PC-9 (cell line): ENCODE data around the gene AGAP1. TPM values are rescaled to one million over a fixed set of nuclear protein-coding genes. Genes with fewer than 3 reads are reported as not detected.

Experiments used
- BruUV-seq: library from RNA; stranded (reverse); fragments of 400-500 nt; replicated peaks from 2 replicates; lab custom pipeline; 2021; lab: Mats Ljungman, UMichigan
- CTCF ChIA-PET: fragments of 300-600 bp; sonication (Branson Sonifier 250); formaldehyde crosslinking; loops from one replicate; lab custom pipeline; 2022; ENCODE audit warnings: antibody characterized with exemption; lab: Charles Lee
- POLR2A ChIA-PET: fragments of 300-600 bp; sonication (Branson Sonifier 250); formaldehyde crosslinking; loops from one replicate; lab custom pipeline; 2022; ENCODE audit warnings: antibody characterized with exemption; ENCODE audit not compliant: unreplicated experiment; lab: Charles Lee
- DNase-seq, 2 experiments: peaks; one replicate each; pipeline versions ENCODE4 v3.0.0 to v3.0.0-alpha.2; 2015 to 2022; ENCODE audit warnings: mixed read lengths in 1 of 2
- H2AFZ ChIP-seq: fragments of 200-600 bp; sonication (generic); 2 replicates; pipeline ENCODE4 v1.8.1; 2017; ENCODE audit warnings: antibody characterized with exemption
- H3F3A ChIP-seq: fragments of 200-600 bp; sonication (generic); 2 replicates; pipeline ENCODE4 v1.8.1; 2017; ENCODE audit warnings: antibody characterized with exemption, mild to moderate bottlenecking, low read depth; ENCODE audit not compliant: insufficient read depth
- H3K27ac ChIP-seq: fragments of 200-600 bp; sonication (generic); 2 replicates; pipeline ENCODE4 v1.6.1; 2016; ENCODE audit warnings: mixed run types
- H3K27me3 ChIP-seq: fragments of 200-600 bp; sonication (generic); 2 replicates; pipeline ENCODE4 v1.6.1; 2016; ENCODE audit warnings: low read depth, mixed run types; ENCODE audit not compliant: insufficient read depth
- H3K36me3 ChIP-seq: fragments of 200-600 bp; sonication (generic); 2 replicates; pipeline ENCODE4 v1.6.1; 2016; ENCODE audit warnings: low read depth, mixed run types
- H3K4me1 ChIP-seq: fragments of 200-600 bp; sonication (generic); replicated peaks from 2 replicates; pipeline ENCODE4 v1.6.1; 2016; ENCODE audit warnings: mixed run types; ENCODE audit not compliant: insufficient read depth
- H3K4me2 ChIP-seq: fragments of 200-600 bp; sonication (generic); 2 replicates; pipeline ENCODE4 v1.6.1; 2017; ENCODE audit warnings: mixed run types
- H3K4me3 ChIP-seq: fragments of 200-600 bp; sonication (generic); 2 replicates; pipeline ENCODE4 v1.6.1; 2016; ENCODE audit warnings: mixed run types
- H3K79me2 ChIP-seq: fragments of 200-600 bp; sonication (generic); 2 replicates; pipeline ENCODE4 v1.6.1; 2017; ENCODE audit warnings: low read depth, mixed run types
- H3K9me2 ChIP-seq: fragments of 200-600 bp; sonication (generic); 2 replicates; pipeline ENCODE4 v1.8.1; 2017; ENCODE audit warnings: mild to moderate bottlenecking; ENCODE audit not compliant: insufficient read depth
- H3K9me3 ChIP-seq: fragments of 200-600 bp; sonication (generic); 2 replicates; pipeline ENCODE4 v1.8.1; 2016; ENCODE audit warnings: low read depth; ENCODE audit not compliant: insufficient read depth
- H4K20me1 ChIP-seq: fragments of 200-600 bp; sonication (generic); 2 replicates; pipeline ENCODE4 v1.8.1; 2017; ENCODE audit not compliant: insufficient read depth
- EZH2 ChIP-seq: fragments of 200-600 bp; sonication (generic); IDR thresholded peaks from 2 replicates; pipeline ENCODE4 v1.8.0; 2017; ENCODE audit warnings: antibody characterized with exemption, low read depth
- intact Hi-C: fragments of 100-400 bp; cut with micrococcal nuclease; formaldehyde crosslinking; loops from one replicate; pipeline ENCODE4 v1.10.0; 2022; ENCODE audit not compliant: unreplicated experiment
- total RNA-seq: library from RNA; stranded (reverse); gene quantifications from 2 replicates; pipeline ENCODE4 v1.2.3, GENCODE V29; 2021
- TF ChIP-seq, protein P1 (sequence below): fragments of 200-600 bp; sonication (generic); conservative IDR thresholded peaks from 2 replicates; pipeline ENCODE4 v1.6.1; 2017; ENCODE audit warnings: mixed run types, antibody characterized with exemption, mild to moderate bottlenecking, moderate library complexity

Gene AGAP1
- total RNA-seq, 1 experiment from 2014 or later, result 91.4 TPM

DNA sequence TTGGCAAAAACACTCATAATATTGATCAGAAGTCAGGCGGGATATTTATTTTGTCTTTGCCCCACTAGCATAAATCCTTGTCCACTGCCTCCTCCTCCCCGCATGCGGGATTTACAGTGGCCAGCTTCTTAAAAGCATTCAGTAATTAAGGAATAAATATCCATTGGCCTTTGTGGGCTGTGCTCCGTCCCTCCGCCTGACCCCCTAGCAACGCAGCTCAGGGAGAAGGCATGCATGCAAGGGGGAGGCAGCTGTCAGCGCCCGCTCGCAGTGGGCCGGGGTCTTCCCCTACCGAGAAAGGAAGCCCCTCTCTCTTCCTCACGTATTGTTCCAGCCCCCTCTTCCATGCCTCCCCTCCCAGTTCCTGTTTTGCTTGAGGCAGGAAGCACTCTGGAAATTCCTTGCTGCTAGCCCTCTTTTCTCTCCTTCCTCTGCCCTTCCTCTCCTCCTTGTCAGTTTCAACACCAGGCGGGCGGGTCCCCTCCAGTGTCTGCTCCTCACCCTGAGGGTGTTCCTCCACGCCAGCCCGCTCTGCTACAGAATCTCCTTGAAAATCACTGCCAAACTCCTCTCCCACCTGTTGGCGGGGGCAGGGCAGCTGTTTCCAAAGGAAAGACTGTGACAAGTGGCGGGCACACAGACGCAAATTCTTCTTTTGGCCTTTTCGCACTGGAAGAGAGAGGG lies 614.2 kb downstream of the AGAP1 start:
- no peak overlapping the region for H3K4me3 ChIP-seq
- TF ChIP-seq EZH2, result no peak
- TF ChIP-seq, protein P1, sequence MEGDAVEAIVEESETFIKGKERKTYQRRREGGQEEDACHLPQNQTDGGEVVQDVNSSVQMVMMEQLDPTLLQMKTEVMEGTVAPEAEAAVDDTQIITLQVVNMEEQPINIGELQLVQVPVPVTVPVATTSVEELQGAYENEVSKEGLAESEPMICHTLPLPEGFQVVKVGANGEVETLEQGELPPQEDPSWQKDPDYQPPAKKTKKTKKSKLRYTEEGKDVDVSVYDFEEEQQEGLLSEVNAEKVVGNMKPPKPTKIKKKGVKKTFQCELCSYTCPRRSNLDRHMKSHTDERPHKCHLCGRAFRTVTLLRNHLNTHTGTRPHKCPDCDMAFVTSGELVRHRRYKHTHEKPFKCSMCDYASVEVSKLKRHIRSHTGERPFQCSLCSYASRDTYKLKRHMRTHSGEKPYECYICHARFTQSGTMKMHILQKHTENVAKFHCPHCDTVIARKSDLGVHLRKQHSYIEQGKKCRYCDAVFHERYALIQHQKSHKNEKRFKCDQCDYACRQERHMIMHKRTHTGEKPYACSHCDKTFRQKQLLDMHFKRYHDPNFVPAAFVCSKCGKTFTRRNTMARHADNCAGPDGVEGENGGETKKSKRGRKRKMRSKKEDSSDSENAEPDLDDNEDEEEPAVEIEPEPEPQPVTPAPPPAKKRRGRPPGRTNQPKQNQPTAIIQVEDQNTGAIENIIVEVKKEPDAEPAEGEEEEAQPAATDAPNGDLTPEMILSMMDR, result no peak
- no peaks in the 10 kb centered on the region for H3K4me1 ChIP-seq
- DNase-seq, result no peak
- H3K4me2 ChIP-seq, result no peak overlapping the region
- no TSS peak for BruUV-seq
- H3F3A ChIP-seq, result no peaks in the 10 kb centered on the region
- peaks cover 25% of the 10 kb centered on the region; the same call in 1 of the 2 replicates for H4K20me1 ChIP-seq
- no peak overlapping the region for H3K27ac ChIP-seq
- intact Hi-C loops, result no loop called here
- ChIA-PET CTCF (no interaction called here), POLR2A (no interaction called here)
- no peaks in the 10 kb centered on the region for H3K27me3 ChIP-seq
- no peaks in the 10 kb centered on the region for H3K36me3 ChIP-seq
- no peak overlapping the region for H2AFZ ChIP-seq
- H3K79me2 ChIP-seq, result no peaks in the 10 kb centered on the region
- no peaks in the 10 kb centered on the region for H3K9me2 ChIP-seq
- H3K9me3 ChIP-seq, result no peaks in the 10 kb centered on the region

DNA sequence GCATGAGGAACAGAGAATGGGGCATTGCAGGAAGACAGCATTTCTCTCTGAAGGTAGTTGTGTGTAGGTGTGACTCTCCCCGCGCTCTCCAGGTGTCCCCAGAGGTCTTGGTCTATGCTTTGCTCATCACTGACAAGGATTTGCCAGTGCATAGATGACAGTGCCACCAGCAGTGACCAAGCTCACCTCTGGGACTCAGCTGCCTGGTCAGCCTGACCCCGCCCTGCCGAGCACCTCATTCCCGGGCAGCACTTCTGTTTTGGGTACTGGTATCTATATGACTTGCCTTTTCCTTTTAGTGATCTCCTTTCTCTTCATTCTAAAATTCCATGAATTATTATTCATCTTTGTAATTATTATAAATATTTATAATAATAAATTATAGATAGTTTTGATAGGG lies 615.2 kb downstream of the AGAP1 start:
- intact Hi-C loops, result no loop called here
- ChIA-PET CTCF (no interaction called here), POLR2A (no interaction called here)
- H3K4me3 ChIP-seq, result no peak overlapping the region
- no peak overlapping the region for H3K4me2 ChIP-seq
- no peak for DNase-seq
- no peaks in the 10 kb centered on the region for H3K27me3 ChIP-seq
- TF ChIP-seq, protein P1, result no peak
- no peak for TF ChIP-seq EZH2
- no peaks in the 10 kb centered on the region for H3K9me3 ChIP-seq
- no peaks in the 10 kb centered on the region for H3F3A ChIP-seq
- H3K4me1 ChIP-seq, result no peaks in the 10 kb centered on the region
- no peaks in the 10 kb centered on the region for H3K36me3 ChIP-seq
- no peak overlapping the region for H2AFZ ChIP-seq
- H3K79me2 ChIP-seq, result no peaks in the 10 kb centered on the region
- no TSS peak for BruUV-seq
- H3K27ac ChIP-seq, result no peak overlapping the region
- H3K9me2 ChIP-seq, result no peaks in the 10 kb centered on the region
- H4K20me1 ChIP-seq, result peaks cover 25% of the 10 kb centered on the region; the same call in 1 of the 2 replicates

DNA sequence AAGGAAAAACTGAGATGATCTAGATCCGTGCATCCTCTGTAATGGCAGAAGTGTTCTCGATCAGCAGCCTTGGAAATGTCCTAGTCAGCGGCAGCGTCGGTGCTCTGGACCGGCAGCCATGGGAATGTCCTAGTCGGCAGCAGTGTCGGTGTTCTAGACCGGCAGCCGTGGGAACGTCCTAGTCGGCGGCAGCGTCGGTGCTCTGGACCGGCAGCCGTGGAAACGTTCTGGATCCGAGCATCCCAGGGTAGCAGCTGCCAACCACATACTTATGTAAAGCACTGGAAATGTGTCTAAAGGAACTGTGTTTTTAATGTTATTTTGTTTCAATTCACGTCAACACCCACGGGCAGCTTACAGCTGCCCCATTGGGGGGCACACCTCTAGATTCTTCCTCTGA lies 615.6 kb downstream of the AGAP1 start:
- DNase-seq, result no peak
- Histone ChIP-seq H3K27ac (no peak overlapping the region), H3F3A (no peaks in the 10 kb centered on the region), H2AFZ (no peak overlapping the region), H3K36me3 (no peaks in the 10 kb centered on the region), H3K9me3 (no peaks in the 10 kb centered on the region), H3K4me3 (no peak overlapping the region), H3K79me2 (no peaks in the 10 kb centered on the region), H4K20me1 (peaks cover 28% of the 10 kb centered on the region; the same call in 1 of the 2 replicates), H3K4me2 (no peak overlapping the region), H3K27me3 (no peaks in the 10 kb centered on the region), H3K4me1 (no peaks in the 10 kb centered on the region), H3K9me2 (no peaks in the 10 kb centered on the region)
- CTCF ChIA-PET, result no interaction called here
- intact Hi-C loops, result no loop called here
- no TSS peak for BruUV-seq
- no peak for TF ChIP-seq EZH2
- TF ChIP-seq, protein P1, result no peak
- POLR2A ChIA-PET, result no interaction called here
